T-helper 1 cell treated with Interleukin-12 subunit alpha and Interleukin-12 subunit beta and Interleukin-4 antibody, amounts not matched to agents 30 ng/mL and 1 ng/mL, for 36 hours (primary cell): Measurements from ENCODE around the gene THEM4. TPM values are rescaled to one million over a fixed set of nuclear protein-coding genes. Genes with fewer than 3 reads are reported as not detected.
"Not testable (repeated sequence)": the region's sequence is repeated elsewhere in the genome, so short reads cannot be mapped to it uniquely, and the experiment has no call there.

ENCODE experiments used
- intact Hi-C: fragments of 100-400 bp; cut with micrococcal nuclease; formaldehyde crosslinking; loops from one replicate; pipeline ENCODE4 v1.15.1; 2024
- total RNA-seq: library from RNA; stranded (reverse); gene quantifications from 2 replicates; pipeline ENCODE4 v1.2.3, GENCODE V29; 2022

The THEM4 gene
- total RNA-seq, 1 donor from 2014 or later: 31.9 TPM

DNA sequence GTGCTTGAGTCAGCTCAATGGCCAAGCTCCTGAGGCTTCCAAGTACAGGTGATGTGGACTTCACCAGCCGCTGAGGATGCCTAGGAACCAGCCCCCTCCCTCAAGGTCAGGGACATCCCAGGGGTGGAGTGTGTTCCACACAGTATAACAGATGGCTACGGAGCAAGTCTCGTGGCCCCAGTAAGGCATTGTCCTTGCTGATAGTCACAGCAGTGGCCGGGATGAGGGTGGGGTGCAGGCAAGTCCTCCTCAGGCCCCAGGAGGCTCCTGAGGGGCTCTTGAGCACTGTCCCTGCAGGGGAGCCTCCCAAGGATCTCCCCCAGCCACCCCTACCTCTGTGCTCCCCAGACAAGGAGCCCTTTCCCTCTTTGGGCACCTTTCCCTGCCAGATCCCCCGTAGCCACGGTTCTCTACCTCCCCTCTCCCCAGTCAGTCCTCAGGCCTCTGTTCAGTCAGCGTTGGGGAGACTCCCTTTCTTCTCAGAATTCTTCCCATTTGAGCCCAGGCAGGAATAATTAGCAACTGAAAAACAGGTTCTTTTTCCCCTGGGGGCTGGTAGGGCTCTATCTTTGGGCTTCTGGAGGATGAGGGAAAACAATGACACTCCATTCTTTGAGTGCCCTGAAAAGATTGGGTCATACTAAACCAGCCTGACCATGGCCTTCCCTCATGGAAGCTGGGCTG lies 48.7 kb downstream of the THEM4 start:
- intact Hi-C loops: no loop called here

DNA sequence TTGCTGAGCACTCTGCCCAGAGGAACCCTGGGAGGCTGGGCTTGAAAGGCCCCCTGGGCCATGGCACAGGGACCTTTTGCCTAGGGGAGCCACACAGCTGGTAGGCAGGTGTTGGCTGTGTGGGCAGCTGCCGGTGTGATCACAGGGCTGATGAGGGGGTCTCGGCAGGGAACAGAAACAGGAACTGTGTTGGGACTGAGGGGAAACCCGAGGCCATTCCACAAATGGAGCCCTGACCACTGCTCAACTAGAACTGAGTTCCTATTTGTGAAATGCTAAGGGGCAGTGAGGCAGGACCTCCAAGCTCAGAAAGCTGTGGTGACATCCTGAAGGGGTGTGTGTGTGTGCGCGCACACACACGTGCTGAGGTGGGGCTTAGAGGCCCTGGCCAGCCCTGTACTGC lies 49.4 kb downstream of the THEM4 start:
- intact Hi-C loops: no loop called here

DNA sequence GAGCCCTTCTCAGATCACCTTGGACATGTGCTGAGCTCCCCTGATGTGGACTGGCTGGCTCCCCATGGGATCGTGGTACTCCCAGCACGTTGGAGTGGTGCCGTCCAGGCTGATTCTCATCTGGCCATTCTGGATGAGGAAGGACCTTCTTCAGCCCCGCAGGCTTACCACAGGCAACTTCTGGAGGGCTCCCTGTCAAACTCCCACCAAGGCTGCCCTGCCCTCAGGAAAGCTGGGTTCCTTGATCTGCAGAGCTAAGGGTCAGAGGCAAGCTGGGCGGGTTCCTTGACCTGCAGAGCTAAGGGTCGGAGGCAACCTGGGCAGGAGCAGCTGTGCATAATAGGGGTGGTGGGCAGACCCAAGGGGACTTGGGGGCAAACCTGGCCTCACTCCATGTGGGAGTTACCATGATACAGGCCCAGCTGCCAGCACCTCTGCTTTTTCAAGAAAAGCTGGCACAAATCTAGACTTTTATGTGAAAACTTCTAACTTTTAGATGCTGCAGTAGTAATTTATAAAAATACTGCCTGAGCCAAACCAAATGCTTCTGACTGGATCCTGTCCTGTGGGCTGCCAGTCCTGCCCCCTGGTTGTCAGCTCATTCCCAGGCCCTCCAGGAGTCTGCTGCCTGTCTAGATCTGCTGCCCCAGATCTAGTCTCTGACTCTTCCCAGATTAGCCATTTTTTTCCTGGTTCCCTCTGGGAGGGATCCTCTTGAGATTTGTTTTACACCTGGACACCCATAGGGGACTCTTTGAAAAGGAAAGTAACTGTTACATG lies 50.2 kb downstream of the THEM4 start:
- intact Hi-C loops: no loop called here

DNA sequence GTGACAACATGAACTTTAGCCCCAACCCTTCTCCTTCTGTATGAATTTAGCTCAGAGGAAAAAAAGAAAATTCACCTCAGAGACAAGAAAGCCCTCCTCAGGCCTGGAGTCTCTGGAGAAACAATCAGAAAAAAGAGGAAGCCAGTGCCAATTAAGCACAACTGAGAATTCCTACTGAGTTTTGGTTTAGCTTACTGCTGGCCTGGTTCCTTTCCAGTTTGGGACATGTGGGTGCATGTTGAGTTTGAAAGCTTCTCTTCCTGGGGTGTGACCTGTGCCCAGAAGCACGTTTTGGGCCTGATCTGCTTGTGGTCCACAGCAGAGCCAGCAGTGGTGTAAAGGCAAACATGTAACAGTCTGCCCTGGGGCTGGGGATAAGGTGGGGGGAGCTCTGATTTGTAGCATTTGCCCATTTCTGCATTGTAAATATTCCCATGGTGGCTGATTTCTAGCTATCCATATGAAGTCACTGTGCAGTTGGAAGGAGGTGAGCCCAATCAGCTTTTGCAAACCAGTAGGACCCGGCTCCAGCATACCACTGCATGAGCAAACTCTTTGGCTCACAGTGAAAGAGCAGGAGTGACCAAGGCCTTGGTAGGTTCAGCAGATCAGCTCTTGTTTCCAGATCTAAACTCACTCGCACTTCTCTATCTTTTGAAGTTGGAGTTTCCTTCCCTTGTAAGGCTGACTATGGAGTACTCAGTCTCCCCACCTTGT lies 51.1 kb downstream of the THEM4 start:
- intact Hi-C loops: no loop called here

DNA sequence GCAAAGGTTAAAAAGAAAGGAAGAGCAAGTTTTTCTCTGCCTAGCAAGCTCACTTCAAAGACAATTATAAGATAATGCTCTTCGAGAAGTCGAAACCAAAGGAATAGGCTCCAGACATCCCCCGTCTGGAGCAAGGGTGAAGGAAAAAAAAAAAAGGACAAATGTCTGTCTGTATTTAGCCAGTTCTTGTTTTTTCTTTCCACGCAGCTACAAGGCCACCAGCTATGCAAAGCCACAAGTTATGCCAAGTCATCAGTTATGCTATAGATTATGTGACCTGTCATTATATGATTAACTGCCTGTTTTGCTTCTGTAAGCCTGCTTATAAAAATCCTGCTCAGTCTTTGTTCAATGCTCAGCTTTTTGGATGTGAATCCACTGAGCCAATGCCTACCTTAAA lies 53.4 kb downstream of the THEM4 start:
- intact Hi-C loops: no loop called here

DNA sequence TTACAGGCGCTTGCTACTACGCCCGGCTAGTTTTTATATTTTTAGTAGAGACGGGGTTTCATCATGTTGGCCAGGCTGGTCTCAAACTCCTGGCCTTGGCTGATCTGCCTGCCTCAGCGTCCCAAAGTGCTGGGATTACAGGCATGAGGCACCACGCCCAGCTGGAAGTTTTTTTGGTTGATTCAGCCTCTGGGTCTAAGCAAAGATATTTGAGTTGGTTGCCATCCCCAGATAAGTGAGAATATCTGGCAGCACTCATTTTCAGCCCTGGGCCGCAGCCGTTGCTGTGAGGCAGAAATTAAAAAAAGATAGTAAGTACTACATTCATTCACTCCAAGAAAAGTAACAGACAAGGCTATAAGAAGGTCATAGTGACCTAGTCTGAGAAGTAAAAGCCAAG lies 53.8 kb downstream of the THEM4 start:
- intact Hi-C loops: not testable (repeated sequence)

DNA sequence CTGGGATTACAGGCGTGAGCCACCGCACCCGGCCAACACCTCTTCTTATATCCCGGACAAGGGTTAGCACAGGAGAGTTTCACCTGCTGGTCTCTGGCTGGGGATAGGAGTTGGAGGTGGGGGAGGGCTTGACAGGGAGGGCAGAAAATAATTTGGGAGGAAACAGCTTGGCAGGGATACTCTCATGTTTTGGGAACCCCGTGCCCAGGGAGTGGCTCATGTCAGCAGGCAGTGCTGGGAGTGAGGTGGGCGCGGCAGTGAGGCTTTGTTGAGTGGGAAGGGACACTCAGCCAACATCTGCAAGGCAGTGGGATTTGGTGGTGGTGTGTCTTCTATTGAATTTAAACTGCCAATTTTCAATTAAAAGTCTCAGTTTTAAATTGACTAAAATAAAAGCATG lies 54.7 kb downstream of the THEM4 start:
- intact Hi-C loops: no loop called here

DNA sequence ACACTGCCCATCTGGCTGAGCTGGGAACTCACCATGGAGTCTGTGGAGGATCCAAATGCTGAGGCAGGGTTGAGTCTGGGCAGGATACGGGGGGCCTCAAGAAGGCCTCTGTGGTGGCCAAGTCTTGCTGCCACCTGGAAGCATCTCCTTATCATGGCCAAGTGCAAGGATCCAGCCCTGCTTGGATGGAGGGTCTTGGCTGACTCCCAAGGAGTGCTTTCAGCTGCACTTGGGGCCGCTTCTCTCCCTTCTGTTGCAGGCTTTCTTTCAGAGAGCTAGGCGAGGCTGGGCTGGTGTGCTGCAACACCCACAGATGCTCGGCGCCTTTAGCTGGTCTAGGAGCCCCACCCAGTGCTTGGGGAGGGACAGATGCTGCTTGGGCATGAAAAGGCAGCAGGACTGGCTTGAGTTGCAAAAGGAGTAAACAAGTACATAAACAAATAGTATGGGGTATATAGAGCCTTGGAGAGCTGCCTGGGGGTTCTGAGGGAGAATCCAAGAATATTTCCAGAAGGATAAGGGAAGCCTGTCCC lies 55.8 kb downstream of the THEM4 start, which contains the start of gene THEM5:
Gene THEM5 (minus strand): TSS at position 302 of the 533 bp plus-strand sequence. CDS start 147 bp downstream, at position 155.
- intact Hi-C loops: no loop called here

DNA sequence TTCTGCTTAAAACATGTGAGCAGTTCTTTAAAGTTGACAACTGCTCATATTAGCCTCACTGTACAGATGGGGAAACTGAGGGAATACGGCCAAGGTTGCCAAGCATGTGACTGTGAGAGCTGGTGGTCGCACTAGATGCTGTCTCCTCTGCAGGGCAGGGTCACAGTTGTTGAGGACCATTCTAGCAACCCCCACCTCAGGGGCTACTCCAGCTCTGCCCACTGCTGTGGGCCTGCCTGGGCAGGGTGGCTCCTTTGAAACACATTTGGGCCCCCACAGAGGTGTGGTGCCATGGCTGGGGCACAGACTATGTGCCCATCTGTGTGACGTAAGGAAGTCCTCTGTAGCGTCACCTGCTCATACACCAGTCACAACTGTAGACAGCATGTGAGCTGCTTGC lies 56.6 kb downstream of the THEM4 start:
- intact Hi-C loops: no loop called here

DNA sequence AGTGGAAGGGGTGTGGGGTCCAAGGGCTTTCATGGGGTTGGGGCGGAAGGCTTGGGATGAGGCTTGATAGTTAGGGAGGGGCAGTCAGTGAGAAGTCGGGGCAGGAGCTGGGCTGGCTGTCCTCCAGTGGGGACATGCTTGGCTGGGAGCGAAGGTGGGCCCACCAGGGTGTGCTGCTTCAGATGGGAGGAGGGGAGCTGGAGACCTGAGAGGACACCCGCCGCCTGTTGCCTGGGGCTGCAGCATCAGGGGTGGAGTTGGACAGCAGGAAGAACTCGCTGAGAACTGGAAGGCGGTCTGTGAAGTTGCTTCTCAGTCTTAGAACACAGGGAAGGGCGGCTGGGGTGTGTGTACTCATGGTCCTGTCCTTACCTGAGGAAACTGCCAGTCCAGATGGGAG lies 57.4 kb downstream of the THEM4 start:
- intact Hi-C loops: no loop called here

DNA sequence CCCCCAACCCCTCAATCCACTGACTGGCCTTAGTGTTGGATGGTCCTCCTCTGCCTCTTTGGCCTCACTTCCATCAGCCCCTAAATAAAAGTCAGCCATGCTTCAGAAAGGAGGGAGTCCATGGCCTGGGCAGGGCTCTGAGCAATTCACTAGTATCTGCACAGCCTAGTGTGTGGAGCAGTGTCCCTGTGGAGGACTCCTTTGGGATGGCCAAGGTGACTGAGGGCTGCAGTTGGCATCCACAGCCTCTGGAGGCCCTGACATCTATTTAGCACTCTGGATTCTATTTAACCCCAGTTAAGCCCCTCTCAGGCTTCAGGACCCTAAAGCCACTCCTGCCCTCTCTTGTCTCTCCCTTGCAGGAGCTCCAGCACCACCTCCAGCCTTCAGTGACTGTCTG lies 59.4 kb downstream of the THEM4 start:
- intact Hi-C loops: no loop called here

DNA sequence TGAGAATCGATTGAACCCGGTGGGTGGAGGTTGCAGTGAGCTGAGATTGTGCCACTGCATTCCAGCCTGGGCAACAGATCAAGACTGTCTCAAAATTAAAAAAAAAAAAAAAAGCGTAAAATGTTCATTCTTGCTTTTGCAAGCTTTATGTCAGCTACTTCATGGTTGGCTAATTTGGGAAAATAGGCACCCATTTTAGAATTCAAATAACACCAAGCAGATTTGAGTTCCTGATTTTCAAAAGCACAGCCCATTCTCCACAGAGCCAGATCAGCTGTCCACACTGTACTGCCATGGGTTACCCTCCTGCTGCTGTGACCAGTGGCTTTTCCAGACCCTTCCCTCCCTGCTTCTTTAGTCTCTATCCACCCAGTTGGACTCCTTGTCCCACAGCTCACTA lies 60.2 kb downstream of the THEM4 start:
- intact Hi-C loops: no loop called here

DNA sequence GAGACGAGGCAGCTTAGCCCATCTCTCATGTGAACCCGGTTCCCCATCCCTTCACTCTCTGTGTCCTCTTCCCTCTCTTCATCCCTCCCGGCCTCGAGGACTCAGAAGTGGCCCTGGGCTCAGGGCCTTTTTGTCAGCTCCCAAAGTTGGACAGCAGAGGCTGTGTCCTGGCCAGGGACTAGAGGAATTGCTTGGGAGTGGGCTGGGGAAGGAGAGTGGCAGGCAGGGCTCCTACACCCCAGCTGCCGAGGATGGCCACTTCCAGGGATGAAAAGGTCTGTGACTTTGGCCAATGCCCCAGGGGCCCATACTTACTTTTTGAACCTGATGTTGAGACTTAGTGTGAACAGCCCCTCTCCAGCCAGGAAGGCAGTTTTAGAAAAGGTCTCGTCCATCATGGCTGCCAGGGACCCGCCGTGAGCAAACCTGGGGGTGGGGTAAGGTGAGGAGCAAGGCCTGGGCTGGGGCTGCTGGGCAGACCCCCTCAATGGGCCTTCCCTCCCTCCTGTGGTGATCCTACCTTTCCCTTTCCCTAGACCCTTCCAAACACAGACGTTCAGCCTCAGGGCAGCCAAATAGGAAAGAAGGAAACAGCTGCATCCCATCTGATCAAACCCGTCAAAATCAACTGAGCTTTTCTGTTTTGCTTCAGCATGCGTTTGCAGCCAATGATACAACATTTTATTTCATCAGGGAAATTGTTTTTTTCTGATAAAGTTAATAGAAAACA lies 61.3 kb downstream of the THEM4 start:
- intact Hi-C loops: no loop called here

DNA sequence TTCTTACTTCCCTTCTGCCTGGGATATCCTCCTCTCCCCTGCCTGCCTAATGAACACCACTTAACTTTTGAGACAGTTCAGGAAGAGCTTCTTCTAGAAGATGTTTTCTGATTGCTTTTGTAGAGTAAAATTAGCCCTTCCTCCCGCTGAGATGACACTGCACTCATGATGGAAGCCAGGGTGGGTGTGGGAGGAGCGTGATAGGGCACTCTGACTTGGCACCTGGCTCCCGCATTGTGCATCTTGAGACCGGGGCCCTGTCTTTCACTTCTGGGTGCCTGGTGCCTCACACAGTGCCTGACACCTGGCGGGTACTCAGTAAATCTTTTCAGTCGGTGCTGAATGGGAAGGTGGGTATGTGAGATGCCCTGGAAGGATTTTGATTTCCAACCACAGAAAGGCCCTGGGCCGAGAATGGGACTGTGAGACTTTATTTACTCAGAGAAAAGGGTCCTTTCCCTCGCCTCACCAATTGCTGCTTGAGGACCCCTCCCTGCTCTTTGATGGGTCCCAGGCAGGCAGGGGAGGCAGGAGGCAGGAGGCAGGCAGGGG lies 62.5 kb downstream of the THEM4 start:
- intact Hi-C loops: no loop called here

DNA sequence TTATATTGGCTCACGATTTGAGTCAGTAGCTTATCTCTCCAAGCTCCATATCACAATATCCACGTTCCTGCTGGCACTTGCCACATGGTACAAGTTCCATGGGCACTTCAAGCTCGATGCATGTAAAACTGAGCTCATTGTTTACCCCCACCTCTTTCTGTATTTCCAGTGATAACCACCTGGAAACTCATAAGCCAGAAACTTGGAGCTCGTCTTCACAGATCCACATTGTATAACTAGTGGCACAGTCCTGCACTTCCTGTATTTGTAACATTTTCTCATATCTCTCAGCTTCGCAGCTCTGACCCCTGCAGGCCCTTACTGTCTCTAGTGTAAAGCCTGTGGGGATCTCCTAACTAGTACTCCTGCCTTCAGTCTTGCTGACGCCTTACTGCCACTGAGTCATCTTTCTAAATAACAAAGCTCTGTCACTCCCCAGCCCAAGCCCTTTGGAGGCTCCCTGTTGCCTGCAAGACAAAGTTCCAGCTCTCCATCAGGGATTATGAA lies 63.2 kb downstream of the THEM4 start:
- intact Hi-C loops: no loop called here

DNA sequence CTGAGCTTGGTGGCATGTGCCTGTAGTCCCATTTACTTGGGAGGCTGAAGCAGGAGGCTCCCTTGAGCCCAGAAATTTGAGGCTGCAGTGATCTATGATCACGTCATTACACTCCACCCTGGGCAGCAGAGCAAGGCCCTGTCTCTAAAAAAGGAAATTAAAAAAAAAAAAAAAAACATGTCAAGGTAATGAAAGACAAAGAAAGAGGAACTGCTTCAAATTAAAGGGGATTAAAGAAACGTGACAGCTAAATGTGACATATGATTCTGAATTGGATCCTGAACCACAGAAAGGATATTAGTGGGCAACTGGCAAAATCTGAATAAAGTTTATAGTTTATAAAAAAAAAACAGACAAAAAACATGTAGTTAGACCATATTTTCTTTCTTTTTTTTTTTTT lies 65.9 kb downstream of the THEM4 start:
- intact Hi-C loops: no loop called here

DNA sequence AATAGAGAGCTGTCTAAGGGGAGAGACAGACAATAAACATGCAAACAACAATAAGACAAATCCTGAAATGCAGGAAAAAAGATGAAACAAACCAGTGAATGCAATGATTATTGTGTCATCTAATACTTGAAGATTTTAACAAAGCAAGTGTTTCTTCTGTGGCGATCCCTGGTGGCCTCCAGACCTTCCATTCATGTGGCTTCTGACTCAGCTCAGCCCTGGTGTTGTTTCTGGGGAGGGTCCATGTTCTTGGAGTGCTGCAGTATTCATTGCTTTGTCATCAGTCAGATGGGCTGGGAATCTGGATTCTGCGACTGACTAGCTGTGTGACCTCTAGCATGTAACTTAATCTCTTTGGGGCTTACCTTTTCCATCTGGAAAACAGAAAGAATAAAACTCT lies 68.2 kb downstream of the THEM4 start:
- intact Hi-C loops: no loop called here

DNA sequence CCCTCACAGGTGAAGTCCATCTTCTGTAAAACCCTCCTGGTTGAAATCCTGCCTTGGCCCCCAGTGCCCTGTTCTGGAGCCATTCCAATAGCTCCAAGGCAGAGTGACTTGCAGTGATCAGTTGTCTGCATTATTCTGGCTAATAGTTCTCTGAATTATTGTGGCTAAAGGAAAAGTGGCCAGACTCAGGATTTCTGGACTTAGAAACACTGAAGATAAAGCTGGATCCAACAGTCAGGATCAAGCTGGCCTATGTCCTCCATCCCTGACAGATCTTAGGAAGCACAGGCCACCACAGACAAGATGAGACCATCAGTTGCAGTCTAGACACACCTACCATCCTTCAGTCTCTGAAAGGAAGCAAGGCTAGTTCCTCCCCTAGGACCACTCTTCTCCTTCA lies 68.9 kb downstream of the THEM4 start:
- intact Hi-C loops: no loop called here

DNA sequence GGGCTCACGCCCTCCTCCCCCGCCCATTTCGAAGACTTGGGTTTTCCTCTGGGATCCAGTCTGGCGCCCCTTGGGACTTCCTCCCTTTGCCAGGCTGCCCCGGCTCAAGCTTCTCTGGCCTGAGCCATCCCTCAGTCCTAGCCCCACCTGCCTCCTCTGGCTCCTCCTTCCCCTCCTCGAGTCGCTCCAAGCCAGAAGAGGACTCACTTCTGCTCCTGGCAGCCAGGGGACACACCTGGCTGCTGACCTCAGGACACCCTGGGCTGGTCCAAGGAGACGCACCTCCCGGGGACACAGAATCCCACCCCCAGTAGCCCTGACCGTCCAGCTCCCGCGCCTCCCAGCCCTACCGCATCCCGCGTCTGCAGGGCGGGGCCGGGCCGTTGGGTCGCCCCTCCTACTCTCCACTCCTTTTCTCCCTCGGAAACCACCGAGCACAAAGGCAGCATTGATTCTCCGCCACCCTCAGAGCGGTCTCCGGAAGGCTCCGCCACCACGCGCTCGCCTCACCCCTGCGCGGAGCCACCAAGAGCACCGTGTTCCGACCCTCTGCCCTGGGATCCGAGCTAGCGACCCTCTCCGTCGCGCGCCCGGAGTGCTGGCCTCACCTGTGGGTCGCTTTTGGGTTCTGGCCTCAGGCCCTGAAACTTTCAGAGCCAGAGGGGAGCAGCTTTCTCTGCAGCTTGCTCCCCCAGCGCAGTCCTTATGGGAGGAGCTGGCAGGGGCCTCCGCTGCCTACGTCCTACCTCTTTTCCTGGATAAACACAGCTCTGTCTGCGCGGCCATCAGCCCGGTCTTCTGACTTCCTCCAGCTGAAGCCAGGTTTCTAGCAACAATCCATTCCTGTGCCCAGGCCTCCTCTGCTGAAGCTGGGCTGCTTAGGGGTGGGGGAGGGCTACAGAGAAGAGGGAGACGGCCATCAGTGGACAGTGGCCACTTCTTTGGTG lies 69.6 kb downstream of the THEM4 start, which contains the start of gene C2CD4D:
Gene C2CD4D (minus strand): TSS at position 364 of the 947 bp plus-strand sequence. CDS start 831 bp downstream, outside the sequence.
- intact Hi-C loops: loop anchor here (1.0 to 5.0 kb wide), 7 partner anchors 69 to 618 kb away; partner anchors contain the start of genes POGZ, RFX5, RIIAD1 and SNX27
